ENCODE results near the gene TMEM178A.

Gene TMEM178A

GRCh38 chr2:39701137-39701536 is 35.4 kb downstream of the TMEM178A start:
- no peak for TF ChIP-seq CTCF (conservative IDR thresholded peaks at IDR 0.05)

GRCh38 chr2:39703181-39703872 is 37.6 kb downstream of the TMEM178A start:
- H3K27ac ChIP-seq, result no peak overlapping the region
- TF ChIP-seq CTCF (conservative IDR thresholded peaks at IDR 0.05), result no peak

More at GRCh38 chr2:39701137-39701536, 35.4 kb downstream of the TMEM178A start:
- no peak overlapping the region for H3K27ac ChIP-seq

- no peak overlapping the region for H3K27ac ChIP-seq
- no peak for TF ChIP-seq CTCF (conservative IDR thresholded peaks at IDR 0.05)
These were observed 38.8 kb downstream of the TMEM178A start for GRCh38 chr2:39704540-39704939.

DNA sequence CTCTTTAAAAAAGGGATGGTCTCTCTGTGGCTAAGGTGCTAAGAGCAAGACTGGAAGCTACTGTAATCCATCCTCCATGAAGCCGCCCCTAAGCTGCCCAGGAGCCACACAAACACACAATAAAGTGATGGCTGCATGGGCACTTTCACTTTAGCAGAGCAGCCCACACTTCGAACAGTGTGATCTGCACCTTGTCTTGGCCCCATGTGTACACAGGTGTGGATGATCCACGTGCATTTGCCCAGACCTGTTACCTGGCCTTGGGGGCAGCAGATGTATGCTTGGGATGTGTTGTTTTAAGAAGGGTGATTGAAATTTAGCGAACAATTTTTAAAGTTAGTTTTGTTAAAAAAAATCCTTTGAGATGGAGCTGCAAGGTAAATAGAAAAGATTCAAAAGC is 39.9 kb downstream of the TMEM178A start:
- no peak for TF ChIP-seq CTCF (conservative IDR thresholded peaks at IDR 0.05)
- no peak overlapping the region for H3K27ac ChIP-seq

GRCh38 chr2:39706312-39706711 is 40.6 kb downstream of the TMEM178A start:
- no peak for TF ChIP-seq CTCF (conservative IDR thresholded peaks at IDR 0.05)
- H3K27ac ChIP-seq, result no peak overlapping the region

DNA sequence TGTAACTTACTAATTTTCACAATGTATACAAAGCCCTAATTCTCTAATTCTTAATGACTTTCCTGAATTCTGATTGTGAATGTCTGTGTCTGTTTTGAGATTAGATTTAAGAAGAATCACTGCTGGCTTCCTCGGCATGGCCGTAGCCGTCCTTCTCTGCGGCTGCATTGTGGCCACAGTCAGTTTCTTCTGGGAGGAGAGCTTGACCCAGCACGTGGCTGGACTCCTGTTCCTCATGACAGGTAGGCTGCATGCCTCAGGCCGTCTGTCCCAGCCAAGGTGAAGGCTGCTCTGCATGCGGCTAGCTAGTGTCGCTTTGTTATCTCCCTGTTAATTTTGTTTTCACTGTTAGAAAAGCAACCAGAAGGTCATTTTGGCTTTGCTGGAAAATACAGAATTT is 41.2 kb downstream of the TMEM178A start:
- H3K27ac ChIP-seq, result no peak overlapping the region
- no peak for TF ChIP-seq CTCF (conservative IDR thresholded peaks at IDR 0.05)

DNA sequence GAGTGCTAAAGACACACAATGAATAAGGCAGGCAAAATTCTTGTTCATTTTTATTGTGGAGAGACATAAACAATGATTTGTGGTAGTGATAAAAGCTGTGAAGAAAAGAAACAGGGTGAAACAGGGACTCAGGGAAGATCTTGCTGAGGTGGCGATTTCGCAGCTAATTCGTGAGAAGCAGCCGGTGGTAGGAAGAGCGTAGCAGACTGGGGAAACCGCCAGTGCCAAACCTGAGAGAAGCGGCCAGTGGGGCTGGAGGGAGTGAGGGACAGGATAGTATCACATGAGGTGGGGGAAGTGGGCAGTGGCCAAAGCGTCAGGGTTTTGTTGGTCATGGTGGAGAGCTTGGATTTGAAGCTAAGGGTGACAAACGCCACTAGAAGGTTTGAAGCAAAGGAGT is 42.3 kb downstream of the TMEM178A start:
- no peak overlapping the region for H3K27ac ChIP-seq
- TF ChIP-seq CTCF (conservative IDR thresholded peaks at IDR 0.05), result no peak
